ENCODE measurements around the gene CGB3. TPM values are rescaled to one million over a fixed set of nuclear protein-coding genes. Genes with fewer than 3 reads are reported as not detected.
"Not testable (repeated sequence)": the region's sequence is repeated elsewhere in the genome, so short reads cannot be mapped to it uniquely, and the experiment has no call there.

CGB3 gene
- total RNA-seq (2021; ENCODE audit: unreplicated experiment) (not detected), Bru-seq, nascent RNA (not detected), BruChase-seq, experiment 1, labeled RNA remaining after a 2-hour chase (not detected), BruChase-seq, experiment 2, labeled RNA remaining after a 6-hour chase (not detected)
- 0.50 TPM for polyA plus RNA-seq (2012; ENCODE audit: insufficient read length)
- long read RNA-seq = 0 reads

GRCh38 chr19:49024233-49024632 lies at the start of gene CGB3:
TSS of gene CGB3 (minus strand) at chr19:49024333. CDS start at chr19:49023971, 362 bp downstream.
- H3K27ac ChIP-seq (ENCODE audit: low read length); H3K4me3 ChIP-seq (ENCODE audit: low read depth in 2 of 2, low read length in 2 of 2); POLR2A ChIA-PET; intact Hi-C loops (cut with micrococcal nuclease; ENCODE audit: unreplicated experiment); H3K4me1 ChIP-seq (ENCODE audit: control insufficient read depth, insufficient read depth, low read length); DNase-seq (ENCODE audit: low read depth, low spot score); in situ Hi-C loops (cut with HindIII; ENCODE audit: low pct_unique_long_range_greater_than_20kb, low sequenced_read_pairs); H3K36me3 ChIP-seq (ENCODE audit: control insufficient read depth, insufficient read depth, low read length); H3K9me3 ChIP-seq (ENCODE audit: control insufficient read depth, insufficient read depth, low read depth, low read length); CTCF ChIA-PET; H3K27me3 ChIP-seq (ENCODE audit: control insufficient read depth, insufficient read depth, low read length); ATAC-seq; BruUV-seq (replicated peaks): not testable (repeated sequence)

- Histone ChIP-seq H3K36me3 (ENCODE audit: control insufficient read depth, insufficient read depth, low read length) (no peaks in the 10 kb centered on the region), H3K4me1 (ENCODE audit: control insufficient read depth, insufficient read depth, low read length) (no peaks in the 10 kb centered on the region), H3K4me3 (ENCODE audit: low read depth in 2 of 2, low read length in 2 of 2) (no peak overlapping the region), H3K27ac (ENCODE audit: low read length) (no peak overlapping the region), H3K9me3 (ENCODE audit: control insufficient read depth, insufficient read depth, low read depth, low read length) (no peaks in the 10 kb centered on the region), H3K27me3 (ENCODE audit: control insufficient read depth, insufficient read depth, low read length) (no peaks in the 10 kb centered on the region)
- BruUV-seq (replicated peaks) = no TSS peak
- DNase-seq (ENCODE audit: low read depth, low spot score) (no peak), ATAC-seq (no peak; the same call in 1 of the 2 replicates)
- ChIA-PET POLR2A (no interaction called here), CTCF (no interaction called here)
- in situ Hi-C loops (cut with HindIII; ENCODE audit: low pct_unique_long_range_greater_than_20kb, low sequenced_read_pairs) (no loop called here), intact Hi-C loops (cut with micrococcal nuclease; ENCODE audit: unreplicated experiment) (no loop called here)
- no peak for TF ChIP-seq REST (IDR thresholded peaks at IDR 0.05; ENCODE audit: insufficient read depth in 1 of 2, low read depth in 2 of 2, low read length in 1 of 2)
- no peak for TF ChIP-seq TCF7L2 (IDR thresholded peaks at IDR 0.05; ENCODE audit: low read depth, low read length)
- no peak for TF ChIP-seq CTCF (IDR thresholded peaks at IDR 0.05)
- TF ChIP-seq SIN3A (IDR thresholded peaks at IDR 0.05; ENCODE audit: borderline replicate concordance, insufficient read depth, low read depth, low read length) = no peak
- no peak for TF ChIP-seq POLR2AphosphoS5 (IDR thresholded peaks at IDR 0.05; ENCODE audit: low read depth, low read length)
Observed at GRCh38 chr19:49071860-49072547, 47.9 kb upstream of the CGB3 start.

- intact Hi-C loops (cut with micrococcal nuclease; ENCODE audit: unreplicated experiment) = no loop called here
- no peak for DNase-seq (ENCODE audit: low read depth, low spot score)
- TF ChIP-seq REST (IDR thresholded peaks at IDR 0.05; ENCODE audit: insufficient read depth in 1 of 2, low read depth in 2 of 2, low read length in 1 of 2) = no peak
- no peak for TF ChIP-seq POLR2AphosphoS5 (IDR thresholded peaks at IDR 0.05; ENCODE audit: low read depth, low read length)
- ChIA-PET POLR2A (no interaction called here), CTCF (interaction anchor here (0.6 kb wide), 1 partner anchor 74 kb away, joined by 3 read pairs; no protein-coding TSS in a partner anchor)
- Histone ChIP-seq H3K36me3 (ENCODE audit: control insufficient read depth, insufficient read depth, low read length) (no peaks in the 10 kb centered on the region), H3K4me3 (ENCODE audit: low read depth in 2 of 2, low read length in 2 of 2) (no peak overlapping the region), H3K9me3 (ENCODE audit: control insufficient read depth, insufficient read depth, low read depth, low read length) (no peaks in the 10 kb centered on the region), H3K27me3 (ENCODE audit: control insufficient read depth, insufficient read depth, low read length) (no peaks in the 10 kb centered on the region), H3K27ac (ENCODE audit: low read length) (no peak overlapping the region), H3K4me1 (ENCODE audit: control insufficient read depth, insufficient read depth, low read length) (peaks cover 2% of the 10 kb centered on the region; the same call in 1 of the 2 replicates)
- ATAC-seq = no peak
- in situ Hi-C loops (cut with HindIII; ENCODE audit: low pct_unique_long_range_greater_than_20kb, low sequenced_read_pairs) = no loop called here
- no TSS peak for BruUV-seq (replicated peaks)
Observed at GRCh38 chr19:49070416-49070815, 46.3 kb upstream of the CGB3 start.

All from Panc1 (cell line).